Lung (tissue), 12 donors: ENCODE data around the gene KRAS. TPM values are rescaled to one million over a fixed set of nuclear protein-coding genes. Genes with fewer than 3 reads are reported as not detected.
A peak's percentile ranks its signal among the peaks of the same experiment; 100 is the strongest.

ENCODE experiments used
- ATAC-seq: fragments of 200-7000 bp; cut with Tn5 transposase; one replicate; pipeline ENCODE4 v1.9.1; 2020; ENCODE audit warnings: moderate number of reproducible peaks; ENCODE audit not compliant: insufficient read depth, low FRiP score
- DNase-seq, 3 donors: peaks; one replicate each; pipeline ENCODE4 v3.0.0-alpha.2; 2013 to 2017
- H3K27ac ChIP-seq, 2 donors: one replicate each; pipeline ENCODE4 v1.5.1; 2013; ENCODE audit warnings: mild to moderate bottlenecking in 2 of 2, moderate library complexity in 2 of 2, control low read depth in 1 of 2, inconsistent platforms in 1 of 2, low read depth in 1 of 2, low read length in 1 of 2
- H3K27me3 ChIP-seq, 3 donors: one replicate each; pipeline ENCODE4 v1.5.1; 2013; ENCODE audit warnings: low read length in 2 of 3; ENCODE audit not compliant: control insufficient read depth in 3 of 3, insufficient read depth in 3 of 3
- H3K36me3 ChIP-seq, 4 donors: one replicate each; pipeline ENCODE4 v1.5.1; 2013; ENCODE audit warnings: low read length in 4 of 4, mild to moderate bottlenecking in 1 of 4, moderate library complexity in 1 of 4; ENCODE audit not compliant: control insufficient read depth in 4 of 4, insufficient read depth in 4 of 4
- H3K4me1 ChIP-seq, 5 donors: one replicate each; pipeline ENCODE4 v1.5.1; 2013; ENCODE audit warnings: low read length in 5 of 5, mild to moderate bottlenecking in 2 of 5, moderate library complexity in 1 of 5; ENCODE audit not compliant: control insufficient read depth in 5 of 5, insufficient read depth in 5 of 5
- H3K4me3 ChIP-seq: one replicate; pipeline ENCODE4 v1.5.1; 2013; ENCODE audit warnings: mild to moderate bottlenecking, control low read depth, moderate library complexity
- H3K9ac ChIP-seq, 2 donors: one replicate each; pipeline ENCODE4 v1.5.1; 2013; ENCODE audit warnings: low read length in 2 of 2, control low read depth in 1 of 2; ENCODE audit not compliant: insufficient read depth in 1 of 2
- H3K9me3 ChIP-seq, 4 donors: one replicate each; pipeline ENCODE4 v1.5.1; 2013; ENCODE audit warnings: low read length in 3 of 4, mild to moderate bottlenecking in 1 of 4, moderate library complexity in 1 of 4; ENCODE audit not compliant: control insufficient read depth in 4 of 4, insufficient read depth in 3 of 4
- CTCF ChIP-seq: IDR thresholded peaks from 2 replicates; pipeline ENCODE4 v1.5.1; 2012; ENCODE audit warnings: mild to moderate bottlenecking; ENCODE audit errors: control extremely low read depth, extremely low read depth
- WGBS, 2 donors: extraction: QIAGEN DNeasy Blood & Tissue Kit; methylation state at CpG; one replicate each; pipeline ENCODE4 v1.1.7; 2013; 5-methylcytosine and 5-hydroxymethylcytosine counted together
- polyA plus RNA-seq, 2 donors: library from polyadenylated mRNA; stranded (reverse); fragments of 200-250 nt; gene quantifications; one replicate each; pipeline ENCODE4 v1.2.1, GENCODE V29; 2013
- total RNA-seq, 2 donors: library from RNA; depleted of rRNA in 1 of 2; stranded (reverse); fragments of >200 nt in 1 of 2; gene quantifications; one replicate each; pipeline ENCODE4 v1.2.1, GENCODE V29; 2014 to 2021
- donor health status: control.
- donor health status: control.
- donor health status: Bipolar disorder and iron deficiency.
- donor health status: healthy.
- donor health status: DM: yes; HTN: yes; CAD: no.

Gene KRAS
- total and polyA plus RNA-seq, 4 donors: 9.8 to 30.4 (median 18.2) TPM

GRCh38 chr12:25257590-25258324, 7.0 kb upstream of the KRAS start:
- no peaks in the 10 kb centered on the region for H3K9me3 ChIP-seq
- TF ChIP-seq CTCF: no peak
- no peak for DNase-seq
- ATAC-seq: no peak
- H3K9ac ChIP-seq: no peak overlapping the region
- no peaks in the 10 kb centered on the region for H3K27me3 ChIP-seq
- H3K4me1 ChIP-seq: peaks cover 0 to 14% (median 0%) of the 10 kb centered on the region in 5 donors
- H3K27ac ChIP-seq: no peak overlapping the region
- no peaks in the 10 kb centered on the region for H3K36me3 ChIP-seq
- no peak overlapping the region for H3K4me3 ChIP-seq
- 93% methylated on average over 5 of the region's 5 CpGs for WGBS, 2 donors

GRCh38 chr12:25256826-25257225, 6.1 kb upstream of the KRAS start:
- WGBS, 2 donors: 66 to 83% methylated on average over 3 of the region's 3 CpGs
- H3K36me3 ChIP-seq: no peaks in the 10 kb centered on the region
- TF ChIP-seq CTCF: no peak
- H3K4me3 ChIP-seq: no peak overlapping the region
- H3K9me3 ChIP-seq: no peaks in the 10 kb centered on the region
- H3K4me1 ChIP-seq: peaks cover 0 to 14% (median 0%) of the 10 kb centered on the region in 5 donors
- peak in 1 of 3 donors; percentile 22 for DNase-seq
- H3K27me3 ChIP-seq: no peaks in the 10 kb centered on the region
- peak overlapping the region in 1 of 2 donors; percentile 16 for H3K27ac ChIP-seq
- no peak overlapping the region for H3K9ac ChIP-seq
- ATAC-seq: no peak

- 71 to 93% methylated on average over 5 of the region's 5 CpGs for WGBS, 2 donors
- Histone ChIP-seq H3K4me3 (no peak overlapping the region), H3K9ac (no peak overlapping the region), H3K27me3 (no peaks in the 10 kb centered on the region), H3K4me1 (peaks cover 0 to 14% (median 0%) of the 10 kb centered on the region in 5 donors), H3K36me3 (no peaks in the 10 kb centered on the region), H3K9me3 (no peaks in the 10 kb centered on the region), H3K27ac (no peak overlapping the region)
- no peak for TF ChIP-seq CTCF
- no peak for DNase-seq
- ATAC-seq: no peak
These were observed 5.3 kb upstream of the KRAS start for GRCh38 chr12:25256005-25256404.
